Measurements from ENCODE around the gene ALG2. TPM values are rescaled to one million over a fixed set of nuclear protein-coding genes. Genes with fewer than 3 reads are reported as not detected.

Gene ALG2
- total and polyA plus RNA-seq, 2 of the 13 experiments (the other 11 are each of a cell fraction or from before 2014, with no cell fraction given) = 46.2 to 49.0 TPM

DNA sequence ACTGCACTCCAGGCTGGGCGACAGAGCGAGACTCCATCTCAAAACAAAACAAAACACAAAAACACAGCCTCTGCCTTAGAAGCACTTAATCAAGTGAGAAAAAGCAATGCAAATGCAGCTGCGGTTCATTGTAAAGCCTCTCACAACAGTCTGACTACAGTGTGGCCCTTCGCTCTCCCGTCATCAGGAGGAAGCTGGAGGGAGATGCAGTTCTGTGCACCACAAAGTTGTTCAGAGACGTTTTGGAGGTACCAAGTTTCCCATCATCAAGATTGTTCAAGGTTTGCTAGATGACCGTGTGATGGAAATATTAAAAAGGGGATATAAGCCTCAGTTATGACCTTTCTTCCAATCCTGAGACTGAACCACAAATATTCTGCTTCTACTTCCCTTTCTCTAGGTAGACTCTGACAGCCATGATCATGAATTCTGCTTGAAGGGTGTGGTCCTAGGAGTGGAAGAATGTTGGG lies 41.2 kb upstream of the ALG2 start (continued):
- TF ChIP-seq, protein P1, sequence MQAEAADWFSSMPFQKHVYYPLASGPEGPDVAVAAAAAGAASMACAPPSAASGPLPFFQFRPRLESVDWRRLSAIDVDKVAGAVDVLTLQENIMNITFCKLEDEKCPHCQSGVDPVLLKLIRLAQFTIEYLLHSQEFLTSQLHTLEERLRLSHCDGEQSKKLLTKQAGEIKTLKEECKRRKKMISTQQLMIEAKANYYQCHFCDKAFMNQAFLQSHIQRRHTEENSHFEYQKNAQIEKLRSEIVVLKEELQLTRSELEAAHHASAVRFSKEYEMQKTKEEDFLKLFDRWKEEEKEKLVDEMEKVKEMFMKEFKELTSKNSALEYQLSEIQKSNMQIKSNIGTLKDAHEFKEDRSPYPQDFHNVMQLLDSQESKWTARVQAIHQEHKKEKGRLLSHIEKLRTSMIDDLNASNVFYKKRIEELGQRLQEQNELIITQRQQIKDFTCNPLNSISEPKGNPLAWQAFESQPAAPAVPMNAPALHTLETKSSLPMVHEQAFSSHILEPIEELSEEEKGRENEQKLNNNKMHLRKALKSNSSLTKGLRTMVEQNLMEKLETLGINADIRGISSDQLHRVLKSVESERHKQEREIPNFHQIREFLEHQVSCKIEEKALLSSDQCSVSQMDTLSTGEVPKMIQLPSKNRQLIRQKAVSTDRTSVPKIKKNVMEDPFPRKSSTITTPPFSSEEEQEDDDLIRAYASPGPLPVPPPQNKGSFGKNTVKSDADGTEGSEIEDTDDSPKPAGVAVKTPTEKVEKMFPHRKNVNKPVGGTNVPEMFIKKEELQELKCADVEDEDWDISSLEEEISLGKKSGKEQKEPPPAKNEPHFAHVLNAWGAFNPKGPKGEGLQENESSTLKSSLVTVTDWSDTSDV (CRISPR knock-in tag; IDR thresholded peaks at IDR 0.05) = no peak

DNA sequence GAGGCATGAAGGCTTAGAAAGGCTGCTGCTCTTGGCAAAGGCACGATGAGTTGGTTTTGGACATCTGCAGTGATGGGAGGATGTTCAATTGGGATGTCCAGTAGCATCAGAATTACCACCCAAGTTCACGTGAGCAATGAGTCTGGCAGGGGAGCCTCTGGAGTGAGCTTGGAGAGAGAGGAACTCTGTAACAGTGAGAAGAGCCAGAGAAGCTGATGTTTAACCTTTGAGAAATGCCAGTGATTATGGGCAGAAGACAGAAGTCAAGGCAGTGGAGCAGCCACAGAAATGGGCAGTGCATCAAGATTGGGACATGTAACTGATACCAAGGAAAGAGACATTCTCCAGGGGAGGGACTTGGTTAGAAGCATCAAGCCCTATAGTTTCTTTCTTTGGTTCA lies 40.2 kb upstream of the ALG2 start:
- no TSS peak for BruUV-seq (replicated peaks)
- intact Hi-C loops (cut with micrococcal nuclease; ENCODE audit: unreplicated experiment) = loop anchor here (10.0 kb wide), 1 partner anchor 77 kb away; no protein-coding TSS in a partner anchor
- no peak for DNase-seq (ENCODE audit: low spot score)
- Histone ChIP-seq H3K9ac (ENCODE audit: insufficient read depth, low read depth, low read length) (no peak overlapping the region), H4K20me1 (ENCODE audit: insufficient read depth, low read length) (no peaks in the 10 kb centered on the region), H3K79me2 (ENCODE audit: insufficient read depth, low read length) (no peaks in the 10 kb centered on the region), H3K4me1 (ENCODE audit: insufficient read depth, low read length) (peaks cover 21% of the 10 kb centered on the region), H3K4me2 (ENCODE audit: low read depth, low read length) (no peak overlapping the region), H2AFZ (ENCODE audit: low read length) (no peak overlapping the region), H3K4me3 (replicated peaks in 1 of 3; ENCODE audit: insufficient read depth in 1 of 3, low read depth in 2 of 3, low read length in 3 of 3) (no peak overlapping the region), H3K9me3 (ENCODE audit: low read length) (no peaks in the 10 kb centered on the region), H3K27ac (ENCODE audit: extremely low read length, insufficient read depth, low read length) (no peak overlapping the region), H3K36me3 (replicated peaks in 1 of 2; ENCODE audit: control insufficient read depth in 1 of 2, insufficient read depth in 2 of 2, low read length in 2 of 2) (no peaks in the 10 kb centered on the region), H3K27me3 (ENCODE audit: control insufficient read depth in 1 of 2, insufficient read depth in 2 of 2, low read length in 2 of 2) (peaks cover 0 to 3% of the 10 kb centered on the region in 2 experiments; a peak in 1 of 5 replicates)
- in situ Hi-C loops (cut with HindIII; ENCODE audit: extremely low pct_ligation_motif_present, low pct_unique_long_range_greater_than_20kb) = loop anchor here (25.0 kb wide), 1 partner anchor 750 kb away; no protein-coding TSS in a partner anchor
- ATAC-seq = no peak
- no peak for FAIRE-seq
- 59% methylated on average over 2 of the region's 2 CpGs for WGBS (ENCODE audit: low lambda C conversion rate)
- CTCF ChIA-PET (ENCODE audit: low intra/inter-chr PET ratio, low total read pairs) = no interaction called here
- POLR2A ChIA-PET = no interaction called here
- TF ChIP-seq NCOR1 (IDR thresholded peaks at IDR 0.05; ENCODE audit: borderline replicate concordance, low read length) (no peak), EHMT2 (IDR thresholded peaks at IDR 0.05; ENCODE audit: borderline replicate concordance, low read depth, low read length) (no peak), ZNF724P (CRISPR knock-in tag; IDR thresholded peaks at IDR 0.05; ENCODE audit: borderline replicate concordance) (no peak), NR2F6 (IDR thresholded peaks at IDR 0.05) (no peak), NR2F6 (CRISPR knock-in tag; IDR thresholded peaks at IDR 0.05) (no peak), TMF1 (CRISPR knock-in tag; IDR thresholded peaks at IDR 0.05; ENCODE audit: low read depth) (no peak), ZNF850 (CRISPR knock-in tag; conservative IDR thresholded peaks at IDR 0.05) (no peak)
- TF ChIP-seq, protein P2, sequence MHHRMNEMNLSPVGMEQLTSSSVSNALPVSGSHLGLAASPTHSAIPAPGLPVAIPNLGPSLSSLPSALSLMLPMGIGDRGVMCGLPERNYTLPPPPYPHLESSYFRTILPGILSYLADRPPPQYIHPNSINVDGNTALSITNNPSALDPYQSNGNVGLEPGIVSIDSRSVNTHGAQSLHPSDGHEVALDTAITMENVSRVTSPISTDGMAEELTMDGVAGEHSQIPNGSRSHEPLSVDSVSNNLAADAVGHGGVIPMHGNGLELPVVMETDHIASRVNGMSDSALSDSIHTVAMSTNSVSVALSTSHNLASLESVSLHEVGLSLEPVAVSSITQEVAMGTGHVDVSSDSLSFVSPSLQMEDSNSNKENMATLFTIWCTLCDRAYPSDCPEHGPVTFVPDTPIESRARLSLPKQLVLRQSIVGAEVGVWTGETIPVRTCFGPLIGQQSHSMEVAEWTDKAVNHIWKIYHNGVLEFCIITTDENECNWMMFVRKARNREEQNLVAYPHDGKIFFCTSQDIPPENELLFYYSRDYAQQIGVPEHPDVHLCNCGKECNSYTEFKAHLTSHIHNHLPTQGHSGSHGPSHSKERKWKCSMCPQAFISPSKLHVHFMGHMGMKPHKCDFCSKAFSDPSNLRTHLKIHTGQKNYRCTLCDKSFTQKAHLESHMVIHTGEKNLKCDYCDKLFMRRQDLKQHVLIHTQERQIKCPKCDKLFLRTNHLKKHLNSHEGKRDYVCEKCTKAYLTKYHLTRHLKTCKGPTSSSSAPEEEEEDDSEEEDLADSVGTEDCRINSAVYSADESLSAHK (CRISPR knock-in tag; IDR thresholded peaks at IDR 0.05; ENCODE audit: borderline replicate concordance) = no peak
- TF ChIP-seq, protein P3, sequence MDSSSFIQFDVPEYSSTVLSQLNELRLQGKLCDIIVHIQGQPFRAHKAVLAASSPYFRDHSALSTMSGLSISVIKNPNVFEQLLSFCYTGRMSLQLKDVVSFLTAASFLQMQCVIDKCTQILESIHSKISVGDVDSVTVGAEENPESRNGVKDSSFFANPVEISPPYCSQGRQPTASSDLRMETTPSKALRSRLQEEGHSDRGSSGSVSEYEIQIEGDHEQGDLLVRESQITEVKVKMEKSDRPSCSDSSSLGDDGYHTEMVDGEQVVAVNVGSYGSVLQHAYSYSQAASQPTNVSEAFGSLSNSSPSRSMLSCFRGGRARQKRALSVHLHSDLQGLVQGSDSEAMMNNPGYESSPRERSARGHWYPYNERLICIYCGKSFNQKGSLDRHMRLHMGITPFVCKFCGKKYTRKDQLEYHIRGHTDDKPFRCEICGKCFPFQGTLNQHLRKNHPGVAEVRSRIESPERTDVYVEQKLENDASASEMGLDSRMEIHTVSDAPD (CRISPR knock-in tag; IDR thresholded peaks at IDR 0.05) = no peak
- TF ChIP-seq, protein P4, sequence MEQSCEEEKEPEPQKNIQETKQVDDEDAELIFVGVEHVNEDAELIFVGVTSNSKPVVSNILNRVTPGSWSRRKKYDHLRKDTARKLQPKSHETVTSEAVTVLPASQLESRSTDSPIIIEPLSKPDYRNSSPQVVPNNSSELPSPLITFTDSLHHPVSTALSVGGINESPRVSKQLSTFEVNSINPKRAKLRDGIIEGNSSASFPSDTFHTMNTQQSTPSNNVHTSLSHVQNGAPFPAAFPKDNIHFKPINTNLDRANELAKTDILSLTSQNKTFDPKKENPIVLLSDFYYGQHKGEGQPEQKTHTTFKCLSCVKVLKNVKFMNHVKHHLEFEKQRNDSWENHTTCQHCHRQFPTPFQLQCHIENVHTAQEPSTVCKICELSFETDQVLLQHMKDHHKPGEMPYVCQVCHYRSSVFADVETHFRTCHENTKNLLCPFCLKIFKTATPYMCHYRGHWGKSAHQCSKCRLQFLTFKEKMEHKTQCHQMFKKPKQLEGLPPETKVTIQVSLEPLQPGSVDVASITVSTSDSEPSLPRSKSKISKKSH (CRISPR knock-in tag; IDR thresholded peaks at IDR 0.05; ENCODE audit: borderline replicate concordance) = no peak
- TF ChIP-seq, protein P5, sequence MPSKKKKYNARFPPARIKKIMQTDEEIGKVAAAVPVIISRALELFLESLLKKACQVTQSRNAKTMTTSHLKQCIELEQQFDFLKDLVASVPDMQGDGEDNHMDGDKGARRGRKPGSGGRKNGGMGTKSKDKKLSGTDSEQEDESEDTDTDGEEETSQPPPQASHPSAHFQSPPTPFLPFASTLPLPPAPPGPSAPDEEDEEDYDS (CRISPR knock-in tag; IDR thresholded peaks at IDR 0.05) = no peak
- TF ChIP-seq, protein P6, sequence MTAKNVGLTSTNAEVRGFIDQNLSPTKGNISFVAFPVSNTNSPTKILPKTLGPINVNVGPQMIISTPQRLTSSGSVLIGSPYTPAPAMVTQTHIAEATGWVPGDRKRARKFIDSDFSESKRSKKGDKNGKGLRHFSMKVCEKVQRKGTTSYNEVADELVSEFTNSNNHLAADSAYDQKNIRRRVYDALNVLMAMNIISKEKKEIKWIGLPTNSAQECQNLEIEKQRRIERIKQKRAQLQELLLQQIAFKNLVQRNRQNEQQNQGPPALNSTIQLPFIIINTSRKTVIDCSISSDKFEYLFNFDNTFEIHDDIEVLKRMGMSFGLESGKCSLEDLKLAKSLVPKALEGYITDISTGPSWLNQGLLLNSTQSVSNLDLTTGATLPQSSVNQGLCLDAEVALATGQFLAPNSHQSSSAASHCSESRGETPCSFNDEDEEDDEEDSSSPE (CRISPR knock-in tag; IDR thresholded peaks at IDR 0.05) = no peak

Measured in HepG2 (cell line).